ENCODE data around the gene TRNAU1AP.
"Not testable (repeated sequence)": the region's sequence is repeated elsewhere in the genome, so short reads cannot be mapped to it uniquely, and the experiment has no call there.

Gene TRNAU1AP

GRCh38 chr1:28522537-28522936, 30.3 kb upstream of the TRNAU1AP start:
- DNase-seq: not testable (repeated sequence)

- DNase-seq: not testable (repeated sequence)
These were observed 27.8 kb upstream of the TRNAU1AP start for GRCh38 chr1:28525002-28525642.

- DNase-seq: no peak
These were observed 26.0 kb upstream of the TRNAU1AP start for GRCh38 chr1:28526886-28527285.

GRCh38 chr1:28530456-28530855, 22.4 kb upstream of the TRNAU1AP start:
- DNase-seq: no peak

- no peak for DNase-seq
These were observed 18.2 kb upstream of the TRNAU1AP start for GRCh38 chr1:28534671-28535070.

GRCh38 chr1:28535180-28535579, 17.7 kb upstream of the TRNAU1AP start:
- no peak for DNase-seq

- DNase-seq: no peak
These were observed 15.3 kb upstream of the TRNAU1AP start for GRCh38 chr1:28537457-28538199.

GRCh38 chr1:28538286-28538685, 14.6 kb upstream of the TRNAU1AP start:
- DNase-seq: no peak

- DNase-seq: no peak
These were observed 12.2 kb upstream of the TRNAU1AP start for GRCh38 chr1:28540651-28541050.

GRCh38 chr1:28541414-28542015, 11.4 kb upstream of the TRNAU1AP start:
- DNase-seq: not testable (repeated sequence)

- DNase-seq: no peak
These were observed 7.6 kb upstream of the TRNAU1AP start for GRCh38 chr1:28545246-28545628.

GRCh38 chr1:28548318-28548717, 4.6 kb upstream of the TRNAU1AP start:
- DNase-seq: no peak

- no peak for DNase-seq
These were observed 1.5 kb upstream of the TRNAU1AP start for GRCh38 chr1:28551381-28551780.

- no peak for DNase-seq
These were observed 8.0 kb downstream of the TRNAU1AP start for GRCh38 chr1:28560886-28561285.

- DNase-seq: no peak
These were observed 11.4 kb downstream of the TRNAU1AP start for GRCh38 chr1:28564310-28564709.

- DNase-seq: no peak
These were observed 12.2 kb downstream of the TRNAU1AP start for GRCh38 chr1:28565040-28565439.

GRCh38 chr1:28565726-28566125, 12.8 kb downstream of the TRNAU1AP start:
- DNase-seq: no peak

GRCh38 chr1:28566931-28567330, 14.0 kb downstream of the TRNAU1AP start:
- DNase-seq: no peak

- no peak for DNase-seq
These were observed 19.0 kb downstream of the TRNAU1AP start for GRCh38 chr1:28571911-28572310.

GRCh38 chr1:28572891-28573290, 20.0 kb downstream of the TRNAU1AP start:
- DNase-seq: not testable (repeated sequence)

- no peak for DNase-seq
These were observed 20.7 kb downstream of the TRNAU1AP start for GRCh38 chr1:28573564-28573963.

- DNase-seq: peak; percentile 42
These were observed 24.3 kb downstream of the TRNAU1AP start for GRCh38 chr1:28577052-28577678.

GRCh38 chr1:28577738-28578536, 25.1 kb downstream of the TRNAU1AP start:
- DNase-seq: no peak
